ENCODE data around the gene PCCA.
"Not testable (repeated sequence)": the region's sequence is repeated elsewhere in the genome, so short reads cannot be mapped to it uniquely, and the experiment has no call there.

Gene PCCA

GRCh38 chr13:100098445-100099116 is 9.7 kb downstream of the PCCA start:
- DNase-seq: no peak

- DNase-seq: not testable (repeated sequence)
These were observed 10.2 kb downstream of the PCCA start for GRCh38 chr13:100099117-100099445.

GRCh38 chr13:100100115-100100879 is 11.4 kb downstream of the PCCA start:
- no peak for DNase-seq

- DNase-seq: no peak
These were observed 13.1 kb downstream of the PCCA start for GRCh38 chr13:100102042-100102441.

GRCh38 chr13:100106005-100106404 is 17.1 kb downstream of the PCCA start:
- DNase-seq: no peak

GRCh38 chr13:100106705-100107104 is 17.8 kb downstream of the PCCA start:
- no peak for DNase-seq

GRCh38 chr13:100108913-100109507 is 20.1 kb downstream of the PCCA start:
- DNase-seq: no peak

- no peak for DNase-seq
These were observed 21.4 kb downstream of the PCCA start for GRCh38 chr13:100110269-100110668.

GRCh38 chr13:100112186-100112838 is 23.4 kb downstream of the PCCA start:
- DNase-seq: no peak

GRCh38 chr13:100115693-100116254 is 26.9 kb downstream of the PCCA start:
- no peak for DNase-seq

GRCh38 chr13:100124265-100124664 is 35.4 kb downstream of the PCCA start:
- no peak for DNase-seq

- DNase-seq: no peak
These were observed 37.1 kb downstream of the PCCA start for GRCh38 chr13:100125946-100126345.

- DNase-seq: peak in 1 of 2 donors; percentile 9
These were observed 39.5 kb downstream of the PCCA start for GRCh38 chr13:100128373-100128772.

GRCh38 chr13:100128838-100129237 is 39.9 kb downstream of the PCCA start:
- no peak for DNase-seq

- no peak for DNase-seq
These were observed 40.7 kb downstream of the PCCA start for GRCh38 chr13:100129605-100130004.

- DNase-seq: no peak
These were observed 41.2 kb downstream of the PCCA start for GRCh38 chr13:100130092-100130491.

GRCh38 chr13:100130930-100131511 is 42.1 kb downstream of the PCCA start:
- DNase-seq: no peak

GRCh38 chr13:100131863-100132574 is 43.1 kb downstream of the PCCA start:
- DNase-seq: peak; percentile 2 to 12

- no peak for DNase-seq
These were observed 50.1 kb downstream of the PCCA start for GRCh38 chr13:100138859-100139491.

GRCh38 chr13:100139817-100140216 is 50.9 kb downstream of the PCCA start:
- no peak for DNase-seq

GRCh38 chr13:100140441-100140840 is 51.5 kb downstream of the PCCA start:
- no peak for DNase-seq
